Measurements from ENCODE around the gene MYO5B.

The MYO5B gene

DNA sequence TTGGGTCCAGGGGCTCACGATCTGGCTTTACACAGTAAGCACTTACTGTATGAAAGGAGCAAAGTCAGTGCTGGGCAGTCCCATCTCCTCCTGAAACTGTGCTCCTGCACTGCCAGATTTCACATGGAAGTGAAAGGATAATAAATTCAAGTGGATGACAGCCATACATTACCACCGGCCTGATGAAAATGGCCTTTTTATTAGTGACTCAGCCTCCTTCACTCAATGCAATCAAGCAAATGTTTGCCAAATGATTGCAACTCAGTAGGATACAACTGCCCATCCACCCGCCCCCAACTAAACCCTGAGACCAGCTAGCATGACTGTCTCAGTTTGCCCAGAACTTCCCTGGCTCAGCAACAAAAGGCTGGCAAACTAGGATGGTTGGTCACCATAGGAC is 77.1 kb downstream of the MYO5B start:
- no peak for DNase-seq (ENCODE audit: low read depth, low spot score)
- no peak overlapping the region for H3K4me3 ChIP-seq (ENCODE audit: low read depth, low read length)
- no peak for TF ChIP-seq CTCF (IDR thresholded peaks at IDR 0.05; ENCODE audit: low read depth, low read length)
- in situ Hi-C loops (cut with HindIII; ENCODE audit: low sequenced_read_pairs): no loop called here

- DNase-seq (ENCODE audit: low read depth, low spot score): no peak
- no peak overlapping the region for H3K4me3 ChIP-seq (ENCODE audit: low read depth, low read length)
- no peak for TF ChIP-seq CTCF (IDR thresholded peaks at IDR 0.05; ENCODE audit: low read depth, low read length)
- in situ Hi-C loops (cut with HindIII; ENCODE audit: low sequenced_read_pairs): no loop called here
Measured at GRCh38 chr18:50115095-50115494, 79.9 kb downstream of the MYO5B start.

DNA sequence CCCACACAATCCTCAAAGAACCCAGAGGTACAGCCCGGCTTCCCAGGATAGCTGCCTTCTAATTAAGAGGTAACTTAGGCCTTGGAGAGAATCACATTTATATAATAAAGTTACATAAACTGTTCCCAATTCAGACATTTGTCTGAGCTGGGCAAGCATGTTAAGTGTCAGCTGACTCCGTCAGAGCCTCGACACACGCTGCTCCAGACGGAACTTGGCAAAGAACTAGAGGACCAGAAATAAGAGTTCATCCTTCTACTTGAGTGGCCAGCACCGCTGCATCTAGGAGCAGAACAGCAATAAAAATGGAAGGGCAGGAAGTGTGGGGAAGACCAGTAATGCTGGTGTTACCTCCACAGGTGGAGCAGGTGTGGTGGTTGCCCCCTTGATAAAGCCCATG is 80.5 kb downstream of the MYO5B start:
- TF ChIP-seq CTCF (IDR thresholded peaks at IDR 0.05; ENCODE audit: low read depth, low read length): no peak
- no peak for DNase-seq (ENCODE audit: low read depth, low spot score)
- in situ Hi-C loops (cut with HindIII; ENCODE audit: low sequenced_read_pairs): no loop called here
- no peak overlapping the region for H3K4me3 ChIP-seq (ENCODE audit: low read depth, low read length)

DNA sequence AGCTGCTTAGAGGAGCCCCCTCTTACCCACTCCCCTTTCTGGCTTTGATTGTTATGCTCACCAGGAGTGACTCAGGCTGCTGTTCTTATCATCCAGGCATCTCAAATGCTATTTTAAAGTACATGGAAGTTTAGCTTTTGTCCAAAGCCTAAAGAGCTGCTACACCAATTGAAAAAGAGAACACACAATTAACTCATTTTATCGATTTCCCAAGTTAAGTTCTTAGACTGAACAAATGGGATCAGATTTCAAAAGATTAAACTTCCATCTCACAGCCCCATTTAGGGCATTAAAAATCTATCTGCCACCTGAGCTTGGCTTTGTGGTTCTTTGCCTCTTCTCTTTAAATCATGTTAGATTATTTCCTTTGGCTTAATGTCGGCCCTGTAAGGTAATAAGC is 81.2 kb downstream of the MYO5B start:
- no peak for TF ChIP-seq CTCF (IDR thresholded peaks at IDR 0.05; ENCODE audit: low read depth, low read length)
- DNase-seq (ENCODE audit: low read depth, low spot score): no peak
- no peak overlapping the region for H3K4me3 ChIP-seq (ENCODE audit: low read depth, low read length)
- in situ Hi-C loops (cut with HindIII; ENCODE audit: low sequenced_read_pairs): no loop called here

- in situ Hi-C loops (cut with HindIII; ENCODE audit: low sequenced_read_pairs): no loop called here
- H3K4me3 ChIP-seq (ENCODE audit: low read depth, low read length): no peak overlapping the region
- DNase-seq (ENCODE audit: low read depth, low spot score): no peak
Measured at GRCh38 chr18:50111398-50111797, 83.5 kb downstream of the MYO5B start.

DNA sequence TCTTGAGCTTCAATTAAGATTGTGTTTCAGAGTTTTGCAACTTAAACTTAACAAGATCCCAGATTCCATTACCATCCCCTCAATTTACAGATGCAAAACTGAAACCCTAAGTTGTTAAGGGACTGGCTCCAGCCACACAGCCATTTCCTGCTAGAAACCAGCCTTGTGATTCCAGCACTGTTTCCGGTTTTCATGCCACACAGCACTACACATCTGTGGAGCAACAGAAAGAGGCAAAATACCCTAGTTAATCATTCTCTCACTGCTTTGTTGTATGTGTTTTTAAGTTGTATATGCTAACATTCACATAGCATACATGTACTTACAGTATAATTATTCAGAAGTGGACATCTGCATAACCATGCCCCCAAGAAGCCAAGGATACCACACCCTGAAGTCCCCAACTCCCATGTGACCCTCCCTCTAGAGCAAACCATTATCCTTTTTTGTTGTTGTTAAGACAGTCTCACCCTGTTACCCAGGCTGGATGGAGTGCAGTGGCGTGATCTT is 87.4 kb downstream of the MYO5B start:
- in situ Hi-C loops (cut with HindIII; ENCODE audit: low sequenced_read_pairs): no loop called here
- H3K4me3 ChIP-seq (ENCODE audit: low read depth, low read length): no peak overlapping the region
- TF ChIP-seq CTCF (IDR thresholded peaks at IDR 0.05; ENCODE audit: low read depth, low read length): no peak
- DNase-seq (ENCODE audit: low read depth, low spot score): no peak

More at GRCh38 chr18:50111398-50111797, 83.5 kb downstream of the MYO5B start:
- TF ChIP-seq CTCF (IDR thresholded peaks at IDR 0.05; ENCODE audit: low read depth, low read length): no peak

DNA sequence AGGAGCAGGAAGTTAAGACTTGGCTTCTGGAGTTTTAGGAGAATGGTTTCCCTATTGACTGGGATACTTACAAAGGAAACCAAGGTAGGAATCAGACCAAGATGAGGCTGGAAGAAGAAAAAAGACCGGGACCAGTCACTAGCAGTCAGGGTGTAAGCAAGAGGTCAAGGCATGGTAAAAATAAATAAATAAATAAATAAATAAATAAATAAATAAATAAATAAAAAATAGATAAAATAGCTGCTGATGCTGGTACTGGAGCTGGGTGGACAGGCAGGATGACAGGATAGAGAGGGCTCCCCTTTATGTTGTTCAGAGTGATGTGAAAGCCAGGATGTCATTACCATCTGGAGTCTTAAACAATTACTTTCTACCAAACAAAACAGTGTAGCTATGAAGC is 89.9 kb downstream of the MYO5B start:
- in situ Hi-C loops (cut with HindIII; ENCODE audit: low sequenced_read_pairs): no loop called here
- TF ChIP-seq CTCF (IDR thresholded peaks at IDR 0.05; ENCODE audit: low read depth, low read length): no peak
- DNase-seq (ENCODE audit: low read depth, low spot score): no peak
- H3K4me3 ChIP-seq (ENCODE audit: low read depth, low read length): no peak overlapping the region

Measured in astrocyte of the spinal cord (primary cell).